ENCODE measurements around the gene SNPH.

GRCh38 chr20:1308702-1309095, 42.6 kb downstream of the SNPH start:
- TF ChIP-seq CTCF (IDR thresholded peaks at IDR 0.05) (no peak), POLR2A (IDR thresholded peaks at IDR 0.05) (no peak), EP300 (IDR thresholded peaks at IDR 0.05) (no peak)
